Prostate gland (tissue), 2 donors: Measurements from ENCODE around the gene RUNX2. TPM values are rescaled to one million over a fixed set of nuclear protein-coding genes. Genes with fewer than 3 reads are reported as not detected.

Experiments used
- DNase-seq: peaks from one replicate; pipeline ENCODE4 v3.0.0-alpha.2; 2019; ENCODE audit warnings: low spot score
- H3K27ac ChIP-seq, 2 donors: fragments of 200-600 bp; sonication (generic); 2 replicates each; pipeline ENCODE4 v1.5.1; 2017 to 2019
- H3K27me3 ChIP-seq: fragments of 200-600 bp; sonication (generic); replicated peaks from 2 replicates; pipeline ENCODE4 v1.5.1; 2019; ENCODE audit not compliant: insufficient read depth
- H3K36me3 ChIP-seq, 2 donors: fragments of 200-600 bp; sonication (generic); 1 replicate in 1 of 2; 2 replicates in 1 of 2; pipeline versions ENCODE4 v1.5.1 to v1.8.1; 2017 to 2019
- H3K4me1 ChIP-seq: fragments of 200-600 bp; sonication (generic); replicated peaks from 2 replicates; pipeline ENCODE4 v1.5.1; 2019
- H3K4me3 ChIP-seq, 2 donors: fragments of 200-600 bp; sonication (generic); 2 replicates each; pipeline ENCODE4 v1.5.1; 2017 to 2019
- H3K9me3 ChIP-seq: fragments of 200-600 bp; sonication (generic); 2 replicates; pipeline ENCODE4 v1.5.1; 2017
- CTCF ChIP-seq, 4 experiments: fragments of 200-600 bp in 2 of 4; fragments of 450-650 bp in 2 of 4; sonication (generic) in 2 of 4; IDR thresholded peaks; 1 replicate in 3 of 4; 2 replicates in 1 of 4; pipeline ENCODE4 v1.5.1; 2016 to 2019; ENCODE audit warnings: antibody characterized with exemption in 4 of 4, mild to moderate bottlenecking in 2 of 4, moderate library complexity in 2 of 4
- POLR2A ChIP-seq: fragments of 450-650 bp; IDR thresholded peaks from one replicate; pipeline ENCODE4 v1.6.1; 2016; ENCODE audit warnings: antibody characterized with exemption, mild to moderate bottlenecking
- POLR2AphosphoS5 ChIP-seq: sonication (generic); formaldehyde crosslinking; IDR thresholded peaks from one replicate; pipeline ENCODE4 v1.6.1; 2017; ENCODE audit warnings: antibody characterized with exemption
- WGBS: methylation state at CpG from one replicate; pipeline ENCODE4 v1.1.5; 2018; 5-methylcytosine and 5-hydroxymethylcytosine counted together
- intact Hi-C: fragments of 100-400 bp; cut with DNase I; formaldehyde crosslinking; loops from one replicate; pipeline ENCODE4 v1.14.2; 2022
- total RNA-seq, 2 donors: library from RNA; depleted of rRNA; stranded (reverse); fragments of >200 nt; gene quantifications; one replicate each; pipeline ENCODE4 v1.1.0, GENCODE V29; 2016

The RUNX2 gene
- total RNA-seq, 2 donors from 2014 or later: 9.2 to 10.7 TPM

- no peak overlapping the region for H3K27ac ChIP-seq
- H3K4me3 ChIP-seq: no peak overlapping the region
- intact Hi-C loops: no loop called here
- 94% methylated on average over 4 of the region's 4 CpGs for WGBS
- no peaks in the 10 kb centered on the region for H3K36me3 ChIP-seq
- TF ChIP-seq POLR2A: no peak
- TF ChIP-seq POLR2AphosphoS5: no peak
- no peak for TF ChIP-seq CTCF (IDR thresholded peaks at IDR 0.05)
- no peaks in the 10 kb centered on the region for H3K9me3 ChIP-seq
- DNase-seq: no peak
- H3K4me1 ChIP-seq: no peaks in the 10 kb centered on the region
- no peaks in the 10 kb centered on the region for H3K27me3 ChIP-seq
These were observed 158.6 kb downstream of the RUNX2 start for GRCh38 chr6:45486736-45487135.

GRCh38 chr6:45487645-45488044 lies 159.5 kb downstream of the RUNX2 start:
- no peak overlapping the region for H3K4me3 ChIP-seq
- H3K27me3 ChIP-seq: no peaks in the 10 kb centered on the region
- DNase-seq: no peak
- intact Hi-C loops: no loop called here
- no peaks in the 10 kb centered on the region for H3K9me3 ChIP-seq
- TF ChIP-seq CTCF (IDR thresholded peaks at IDR 0.05) (no peak), POLR2A (no peak), POLR2AphosphoS5 (no peak)
- no peak overlapping the region for H3K27ac ChIP-seq
- no peaks in the 10 kb centered on the region for H3K36me3 ChIP-seq
- H3K4me1 ChIP-seq: no peaks in the 10 kb centered on the region

- no peak overlapping the region for H3K4me3 ChIP-seq
- no peaks in the 10 kb centered on the region for H3K36me3 ChIP-seq
- no peak for DNase-seq
- intact Hi-C loops: no loop called here
- no peak overlapping the region for H3K27ac ChIP-seq
- H3K4me1 ChIP-seq: no peaks in the 10 kb centered on the region
- no peaks in the 10 kb centered on the region for H3K27me3 ChIP-seq
- TF ChIP-seq POLR2A: no peak
- TF ChIP-seq CTCF (IDR thresholded peaks at IDR 0.05): no peak
- no peak for TF ChIP-seq POLR2AphosphoS5
- no peaks in the 10 kb centered on the region for H3K9me3 ChIP-seq
These were observed 160.1 kb downstream of the RUNX2 start for GRCh38 chr6:45488269-45488668.

GRCh38 chr6:45488889-45489288 lies 160.8 kb downstream of the RUNX2 start:
- Histone ChIP-seq H3K9me3 (no peaks in the 10 kb centered on the region), H3K36me3 (no peaks in the 10 kb centered on the region), H3K27ac (no peak overlapping the region), H3K4me1 (no peaks in the 10 kb centered on the region), H3K4me3 (no peak overlapping the region), H3K27me3 (no peaks in the 10 kb centered on the region)
- 94% methylated on average over 2 of the region's 2 CpGs for WGBS
- intact Hi-C loops: no loop called here
- DNase-seq: no peak
- TF ChIP-seq POLR2AphosphoS5 (no peak), CTCF (IDR thresholded peaks at IDR 0.05) (no peak), POLR2A (no peak)

GRCh38 chr6:45491048-45491735 lies 163.1 kb downstream of the RUNX2 start:
- Histone ChIP-seq H3K4me1 (no peaks in the 10 kb centered on the region), H3K27ac (no peak overlapping the region), H3K9me3 (no peaks in the 10 kb centered on the region), H3K36me3 (no peaks in the 10 kb centered on the region), H3K27me3 (no peaks in the 10 kb centered on the region), H3K4me3 (no peak overlapping the region)
- TF ChIP-seq POLR2AphosphoS5: no peak
- TF ChIP-seq CTCF (IDR thresholded peaks at IDR 0.05): no peak
- TF ChIP-seq POLR2A: no peak
- no peak for DNase-seq
- intact Hi-C loops: no loop called here
- WGBS: 86% methylated on average over 5 of the region's 5 CpGs
